NCI-H748 (cell line): Measurements from ENCODE around the gene ODAD3.
A peak's percentile ranks its signal among the peaks of the same experiment; 100 is the strongest.
"Not testable (repeated sequence)": the region's sequence is repeated elsewhere in the genome, so short reads cannot be mapped to it uniquely, and the experiment has no call there.

ENCODE experiments used
- DNase-seq: peaks from one replicate; lab custom pipeline; 2025; ENCODE audit not compliant: unreplicated experiment; lab: John Stamatoyannopoulos, UW

Gene ODAD3

GRCh38 chr19:11444059-11444458 lies 9.1 kb upstream of the ODAD3 start:
- DNase-seq: no peak

GRCh38 chr19:11437955-11438354 lies 3.0 kb upstream of the ODAD3 start:
- no peak for DNase-seq

GRCh38 chr19:11435833-11436313 lies 952 bp upstream of the ODAD3 start:
- peak; percentile 37 for DNase-seq

GRCh38 chr19:11434703-11435056 lies 241 bp downstream of the ODAD3 start:
- DNase-seq: no peak

- DNase-seq: not testable (repeated sequence)
Measured at GRCh38 chr19:11433526-11433925, 1.4 kb downstream of the ODAD3 start.

GRCh38 chr19:11426656-11427055 lies 8.3 kb downstream of the ODAD3 start:
- no peak for DNase-seq

- no peak for DNase-seq
Measured at GRCh38 chr19:11425719-11426457, 9.0 kb downstream of the ODAD3 start.

- no peak for DNase-seq
Measured at GRCh38 chr19:11423791-11424181, 11.1 kb downstream of the ODAD3 start.

- no peak for DNase-seq
Measured at GRCh38 chr19:11423164-11423790, 11.6 kb downstream of the ODAD3 start.

- DNase-seq: no peak
Measured at GRCh38 chr19:11422163-11423065, 12.5 kb downstream of the ODAD3 start.

- peak; percentile 18 for DNase-seq
Measured at GRCh38 chr19:11421371-11422098, 13.4 kb downstream of the ODAD3 start.

GRCh38 chr19:11420429-11421370 lies 14.2 kb downstream of the ODAD3 start:
- DNase-seq: no peak

GRCh38 chr19:11418549-11419506 lies 16.1 kb downstream of the ODAD3 start, which contains the start of gene RGL3:
TSS of gene RGL3 (minus strand) at chr19:11419314. CDS start at chr19:11419278, 36 bp downstream.
- DNase-seq: peak; percentile 86

GRCh38 chr19:11418094-11418548 lies 16.8 kb downstream of the ODAD3 start:
- no peak for DNase-seq

- DNase-seq: no peak
Measured at GRCh38 chr19:11416346-11417052, 18.4 kb downstream of the ODAD3 start.

- no peak for DNase-seq
Measured at GRCh38 chr19:11414544-11414943, 20.4 kb downstream of the ODAD3 start.

GRCh38 chr19:11410682-11411081 lies 24.2 kb downstream of the ODAD3 start:
- DNase-seq: no peak

GRCh38 chr19:11408591-11408990 lies 26.3 kb downstream of the ODAD3 start:
- DNase-seq: no peak
